Vagina (tissue), 2 donors: Measurements from ENCODE around the gene PPM1N. TPM values are rescaled to one million over a fixed set of nuclear protein-coding genes. Genes with fewer than 3 reads are reported as not detected.

Experiments used
- DNase-seq, 2 donors: peaks; one replicate each; pipeline ENCODE4 v3.0.0-alpha.2; 2017; ENCODE audit errors: extremely low spot score in 2 of 2
- H3K27ac ChIP-seq: fragments of 200-600 bp; sonication (generic); one replicate; pipeline ENCODE4 v1.5.1; 2019
- H3K27me3 ChIP-seq: fragments of 200-600 bp; sonication (generic); one replicate; pipeline ENCODE4 v1.5.1; 2019
- H3K36me3 ChIP-seq, 2 donors: fragments of 200-600 bp; sonication (generic); one replicate each; pipeline ENCODE4 v1.5.1; 2017 to 2019
- H3K4me1 ChIP-seq: fragments of 200-600 bp; sonication (generic); one replicate; pipeline ENCODE4 v1.5.1; 2019
- H3K4me3 ChIP-seq, 2 donors: fragments of 200-600 bp; sonication (generic); 1 replicate in 1 of 2; 2 replicates in 1 of 2; pipeline ENCODE4 v1.5.1; 2016 to 2019
- H3K9me3 ChIP-seq: fragments of 200-600 bp; sonication (generic); one replicate; pipeline ENCODE4 v1.5.1; 2019
- CTCF ChIP-seq, 3 experiments: fragments of 450-650 bp in 2 of 3; fragments of 200-600 bp in 1 of 3; sonication (generic) in 1 of 3; IDR thresholded peaks; one replicate each; pipeline ENCODE4 v1.5.1; 2017 to 2019; ENCODE audit warnings: antibody characterized with exemption in 3 of 3, mild to moderate bottlenecking in 2 of 3, moderate library complexity in 2 of 3
- POLR2A ChIP-seq, 2 donors: fragments of 450-650 bp; IDR thresholded peaks; one replicate each; pipeline ENCODE4 v1.6.1; 2017; ENCODE audit warnings: antibody characterized with exemption in 2 of 2, mild to moderate bottlenecking in 2 of 2, moderate library complexity in 2 of 2
- POLR2AphosphoS5 ChIP-seq, 2 donors: sonication (generic); formaldehyde crosslinking; IDR thresholded peaks; one replicate each; pipeline ENCODE4 v1.9.0; 2017; ENCODE audit warnings: antibody characterized with exemption in 2 of 2, mild to moderate bottlenecking in 2 of 2, low read depth in 1 of 2; ENCODE audit not compliant: insufficient read depth in 1 of 2
- intact Hi-C: fragments of 100-400 bp; cut with DNase I; formaldehyde crosslinking; loops from one replicate; pipeline ENCODE4 v1.15.1; 2023
- total RNA-seq: library from RNA; depleted of rRNA; stranded (reverse); fragments of >200 nt; gene quantifications from one replicate; pipeline ENCODE4 v1.2.3, GENCODE V29; 2016

PPM1N gene
- total RNA-seq, 1 donor from 2014 or later, result 3.9 TPM

DNA sequence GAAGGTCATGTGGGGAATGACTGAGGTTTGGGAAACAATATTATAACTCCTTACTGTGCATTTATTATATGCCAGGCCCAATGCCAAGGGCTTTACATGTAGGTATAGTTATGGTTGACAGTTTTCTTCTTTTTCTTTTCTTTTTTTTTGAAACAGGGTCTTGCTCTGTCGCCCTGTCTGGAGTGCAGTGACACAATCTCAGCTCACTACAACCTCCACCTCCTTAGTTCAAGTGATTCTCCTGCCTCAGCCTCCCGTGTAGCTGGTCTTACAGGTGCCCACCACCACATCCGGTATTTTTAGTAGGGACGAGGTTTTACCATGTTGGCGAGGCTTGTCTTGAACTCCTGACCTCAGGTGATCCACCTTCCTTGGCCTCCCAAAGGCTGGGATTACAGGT, 15.2 kb upstream of the PPM1N start:
- H3K9me3 ChIP-seq, result no peaks in the 10 kb centered on the region
- H3K27ac ChIP-seq, result no peak overlapping the region
- no peak for DNase-seq
- TF ChIP-seq CTCF (IDR thresholded peaks at IDR 0.05) (no peak), POLR2AphosphoS5 (IDR thresholded peaks at IDR 0.05; ENCODE audit: insufficient read depth in 1 of 2, low read depth in 1 of 2) (no peak), POLR2A (IDR thresholded peaks at IDR 0.05) (no peak)
- no peaks in the 10 kb centered on the region for H3K36me3 ChIP-seq
- no peaks in the 10 kb centered on the region for H3K27me3 ChIP-seq
- no peak overlapping the region for H3K4me3 ChIP-seq
- intact Hi-C loops, result no loop called here
- H3K4me1 ChIP-seq, result peaks cover 8% of the 10 kb centered on the region

DNA sequence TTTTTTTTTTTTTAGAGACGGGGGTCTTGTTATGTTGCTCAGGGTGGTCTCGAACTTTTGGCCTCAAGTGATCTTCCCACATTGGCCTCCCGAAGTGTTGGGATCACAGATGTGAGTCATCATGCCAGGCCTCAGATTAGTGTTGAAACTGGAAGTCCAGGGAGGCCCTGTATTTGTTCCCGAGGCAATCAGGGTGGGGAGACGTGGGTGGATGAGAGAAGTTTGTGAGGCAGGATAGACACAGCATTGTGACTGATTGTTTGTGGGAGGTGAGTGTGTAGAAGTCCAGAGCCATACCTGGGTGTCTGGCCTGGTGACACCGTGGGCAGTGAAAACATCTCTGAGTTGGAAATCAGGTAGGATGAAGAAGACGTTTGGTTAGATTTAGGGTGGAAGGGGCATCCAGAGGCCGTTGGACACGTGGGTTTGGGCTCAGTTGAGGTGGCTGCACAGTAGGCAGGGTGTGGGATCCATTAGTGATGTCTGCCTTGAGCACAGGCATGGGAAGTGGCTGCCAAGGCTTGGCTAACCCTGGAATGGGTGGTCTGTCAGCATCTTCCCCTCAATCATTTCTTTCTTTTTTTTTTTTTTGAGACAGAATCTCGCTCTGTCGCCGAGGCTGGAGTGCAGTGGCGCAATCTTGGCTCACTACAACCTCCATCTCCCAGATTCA, 13.8 kb upstream of the PPM1N start:
- no peaks in the 10 kb centered on the region for H3K36me3 ChIP-seq
- H3K27ac ChIP-seq, result no peak overlapping the region

GRCh38 chr19:45485305-45486077, 12.8 kb upstream of the PPM1N start:
- peak overlapping the region; percentile 67 to 80 for H3K4me3 ChIP-seq
- no peaks in the 10 kb centered on the region for H3K27me3 ChIP-seq
- H3K36me3 ChIP-seq, result no peaks in the 10 kb centered on the region
- DNase-seq, result peak in 1 of 2 donors; percentile 98
- H3K9me3 ChIP-seq, result no peaks in the 10 kb centered on the region
- peak overlapping the region; percentile 94 for H3K27ac ChIP-seq
- H3K4me1 ChIP-seq, result peaks cover 4% of the 10 kb centered on the region
- intact Hi-C loops, result no loop called here
- TF ChIP-seq POLR2AphosphoS5 (IDR thresholded peaks at IDR 0.05; ENCODE audit: insufficient read depth in 1 of 2, low read depth in 1 of 2), result peak; percentile 49 to 74
- TF ChIP-seq CTCF (IDR thresholded peaks at IDR 0.05), result peak; percentile 79 to 90 (median 83)
- no peak for TF ChIP-seq POLR2A (IDR thresholded peaks at IDR 0.05)

More for the DNA sequence above, 13.8 kb upstream of the PPM1N start:
- Histone ChIP-seq H3K9me3 (no peaks in the 10 kb centered on the region), H3K27me3 (no peaks in the 10 kb centered on the region), H3K4me1 (peaks cover 4% of the 10 kb centered on the region), H3K4me3 (no peak overlapping the region)
- TF ChIP-seq POLR2AphosphoS5 (IDR thresholded peaks at IDR 0.05; ENCODE audit: insufficient read depth in 1 of 2, low read depth in 1 of 2) (no peak), CTCF (IDR thresholded peaks at IDR 0.05) (no peak), POLR2A (IDR thresholded peaks at IDR 0.05) (no peak)
- intact Hi-C loops, result no loop called here
- no peak for DNase-seq

GRCh38 chr19:45488708-45489107, 9.5 kb upstream of the PPM1N start:
- H3K9me3 ChIP-seq, result no peaks in the 10 kb centered on the region
- intact Hi-C loops, result no loop called here
- TF ChIP-seq POLR2A (IDR thresholded peaks at IDR 0.05) (no peak), CTCF (IDR thresholded peaks at IDR 0.05) (no peak), POLR2AphosphoS5 (IDR thresholded peaks at IDR 0.05; ENCODE audit: insufficient read depth in 1 of 2, low read depth in 1 of 2) (no peak)
- no peak overlapping the region for H3K4me3 ChIP-seq
- DNase-seq, result no peak
- no peak overlapping the region for H3K27ac ChIP-seq
- H3K36me3 ChIP-seq, result no peaks in the 10 kb centered on the region
- H3K4me1 ChIP-seq, result peaks cover 18% of the 10 kb centered on the region
- H3K27me3 ChIP-seq, result no peaks in the 10 kb centered on the region
